ENCODE measurements around the gene RANGAP1.
"Not testable (repeated sequence)": the region's sequence is repeated elsewhere in the genome, so short reads cannot be mapped to it uniquely, and the experiment has no call there.

Gene RANGAP1

GRCh38 chr22:41260871-41261270 lies 25.1 kb downstream of the RANGAP1 start:
- ATAC-seq: no peak
- TF ChIP-seq ZNF565 (CRISPR knock-in tag; conservative IDR thresholded peaks at IDR 0.05; ENCODE audit: low read depth) (no peak), ZFP3 (CRISPR knock-in tag; IDR thresholded peaks at IDR 0.05) (no peak), CREB5 (CRISPR knock-in tag; IDR thresholded peaks at IDR 0.05; ENCODE audit: low read depth) (no peak), OSR1 (CRISPR knock-in tag; IDR thresholded peaks at IDR 0.05) (no peak), TCF4 (CRISPR knock-in tag; IDR thresholded peaks at IDR 0.05; ENCODE audit: borderline replicate concordance) (no peak)

- ATAC-seq: not testable (repeated sequence)
Measured at GRCh38 chr22:41259756-41260155, 26.2 kb downstream of the RANGAP1 start.

- no peak for ATAC-seq
- TF ChIP-seq OSR1 (CRISPR knock-in tag; IDR thresholded peaks at IDR 0.05) (no peak), ZNF70 (CRISPR knock-in tag; IDR thresholded peaks at IDR 0.05) (no peak), CSDC2 (CRISPR knock-in tag; IDR thresholded peaks at IDR 0.05) (no peak), PPARA (CRISPR knock-in tag; IDR thresholded peaks at IDR 0.05; ENCODE audit: borderline replicate concordance) (no peak), ZNF565 (CRISPR knock-in tag; conservative IDR thresholded peaks at IDR 0.05; ENCODE audit: low read depth) (no peak), TOX (CRISPR knock-in tag; IDR thresholded peaks at IDR 0.05; ENCODE audit: borderline replicate concordance) (no peak), ESRRG (CRISPR knock-in tag; IDR thresholded peaks at IDR 0.05) (no peak)
- TF ChIP-seq, protein P1, sequence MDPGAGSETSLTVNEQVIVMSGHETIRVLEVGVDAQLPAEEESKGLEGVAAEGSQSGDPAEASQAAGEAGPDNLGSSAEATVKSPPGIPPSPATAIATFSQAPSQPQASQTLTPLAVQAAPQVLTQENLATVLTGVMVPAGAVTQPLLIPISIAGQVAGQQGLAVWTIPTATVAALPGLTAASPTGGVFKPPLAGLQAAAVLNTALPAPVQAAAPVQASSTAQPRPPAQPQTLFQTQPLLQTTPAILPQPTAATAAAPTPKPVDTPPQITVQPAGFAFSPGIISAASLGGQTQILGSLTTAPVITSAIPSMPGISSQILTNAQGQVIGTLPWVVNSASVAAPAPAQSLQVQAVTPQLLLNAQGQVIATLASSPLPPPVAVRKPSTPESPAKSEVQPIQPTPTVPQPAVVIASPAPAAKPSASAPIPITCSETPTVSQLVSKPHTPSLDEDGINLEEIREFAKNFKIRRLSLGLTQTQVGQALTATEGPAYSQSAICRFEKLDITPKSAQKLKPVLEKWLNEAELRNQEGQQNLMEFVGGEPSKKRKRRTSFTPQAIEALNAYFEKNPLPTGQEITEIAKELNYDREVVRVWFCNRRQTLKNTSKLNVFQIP (CRISPR knock-in tag; IDR thresholded peaks at IDR 0.05; ENCODE audit: borderline replicate concordance, low read depth): no peak
Measured at GRCh38 chr22:41257696-41258095, 28.3 kb downstream of the RANGAP1 start.

- TF ChIP-seq ZC3H10 (CRISPR knock-in tag; IDR thresholded peaks at IDR 0.05) (no peak), ZNF70 (CRISPR knock-in tag; IDR thresholded peaks at IDR 0.05) (no peak)
- no peak for ATAC-seq
Measured at GRCh38 chr22:41256254-41257253, 29.4 kb downstream of the RANGAP1 start.

DNA sequence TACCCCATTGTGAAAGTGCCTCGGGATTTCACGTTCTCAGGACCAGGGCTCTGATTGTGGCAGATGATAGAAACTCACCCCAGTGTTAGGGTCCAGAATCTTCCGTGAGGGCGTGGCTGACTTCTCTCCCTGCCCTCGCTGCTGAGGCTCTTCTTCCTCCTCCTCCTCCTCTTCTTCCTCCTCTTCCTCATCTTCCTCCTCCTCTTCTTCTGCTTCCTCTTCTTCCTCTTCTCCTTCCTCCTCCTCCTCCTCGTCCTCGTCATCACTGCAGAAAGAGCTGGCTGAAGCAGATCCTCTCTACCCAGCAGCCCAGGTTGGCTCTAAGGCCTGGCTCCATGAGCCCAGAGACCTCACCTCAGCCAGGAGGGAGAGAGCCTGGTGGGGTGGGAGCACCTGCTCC lies 31.8 kb downstream of the RANGAP1 start:
- no peak for TF ChIP-seq PATZ1 (CRISPR knock-in tag; IDR thresholded peaks at IDR 0.05; ENCODE audit: borderline replicate concordance)
- TF ChIP-seq ZFP3 (CRISPR knock-in tag; IDR thresholded peaks at IDR 0.05): no peak
- no peak for TF ChIP-seq ESRRG (CRISPR knock-in tag; IDR thresholded peaks at IDR 0.05)
- no peak for TF ChIP-seq SNAI2 (CRISPR knock-in tag; IDR thresholded peaks at IDR 0.05)
- no peak for TF ChIP-seq CSDC2 (CRISPR knock-in tag; IDR thresholded peaks at IDR 0.05)
- no peak for TF ChIP-seq ZNF70 (CRISPR knock-in tag; IDR thresholded peaks at IDR 0.05)
- no peak for TF ChIP-seq RARB (CRISPR knock-in tag; IDR thresholded peaks at IDR 0.05)
- TF ChIP-seq CSRNP3 (CRISPR knock-in tag; IDR thresholded peaks at IDR 0.05): no peak
- TF ChIP-seq ZC3H10 (CRISPR knock-in tag; IDR thresholded peaks at IDR 0.05): no peak
- no peak for TF ChIP-seq BACH2 (CRISPR knock-in tag; IDR thresholded peaks at IDR 0.05; ENCODE audit: borderline replicate concordance)
- TF ChIP-seq TCF4 (CRISPR knock-in tag; IDR thresholded peaks at IDR 0.05; ENCODE audit: borderline replicate concordance): no peak
- TF ChIP-seq PPARA (CRISPR knock-in tag; IDR thresholded peaks at IDR 0.05; ENCODE audit: borderline replicate concordance): no peak
- no peak for TF ChIP-seq ZFP30 (CRISPR knock-in tag; IDR thresholded peaks at IDR 0.05)
- TF ChIP-seq, protein P1 (CRISPR knock-in tag; IDR thresholded peaks at IDR 0.05; ENCODE audit: borderline replicate concordance, low read depth): no peak
- TF ChIP-seq CREB5 (CRISPR knock-in tag; IDR thresholded peaks at IDR 0.05; ENCODE audit: low read depth): no peak
- no peak for TF ChIP-seq OSR1 (CRISPR knock-in tag; IDR thresholded peaks at IDR 0.05)
- ATAC-seq: no peak

Measured in SK-N-SH treated with all-trans-retinoic acid at 6 μM for 48 hours (cell line).